Activated CD4-positive, alpha-beta T cell treated with anti-CD3 and anti-CD28 coated beads, Interleukin-2, amount 10 ng/mL, durations not matched to agents 7 days and 5 days (primary cell): ENCODE data around the gene ZNF700. TPM values are rescaled to one million over a fixed set of nuclear protein-coding genes. Genes with fewer than 3 reads are reported as not detected.
A peak's percentile ranks its signal among the peaks of the same experiment; 100 is the strongest.
"Not testable (repeated sequence)": the region's sequence is repeated elsewhere in the genome, so short reads cannot be mapped to it uniquely, and the experiment has no call there.

Source experiments
- CTCF ChIA-PET: fragments of 350-600 bp; sonication (Branson Sonifier 250); formaldehyde crosslinking; loops from one replicate; lab custom pipeline; 2021; ENCODE audit warnings: antibody characterized with exemption; lab: Charles Lee
- POLR2A ChIA-PET: fragments of 350-600 bp; sonication (Branson Sonifier 250); formaldehyde crosslinking; loops from one replicate; lab custom pipeline; 2021; ENCODE audit warnings: antibody characterized with exemption; lab: Charles Lee
- DNase-seq: peaks from one replicate; pipeline ENCODE4 v3.0.0-alpha.2; 2020
- H3K27ac Mint-ChIP-seq: one replicate; pipeline ENCODE4 v1.8.0; 2021; ENCODE audit warnings: mild to moderate bottlenecking, moderate library complexity, mixed read lengths
- H3K27me3 Mint-ChIP-seq: one replicate; pipeline ENCODE4 v1.8.0; 2021; ENCODE audit warnings: mixed read lengths
- H3K36me3 Mint-ChIP-seq: one replicate; pipeline ENCODE4 v1.8.0; 2021; ENCODE audit warnings: low read depth, mixed read lengths
- H3K4me1 Mint-ChIP-seq: one replicate; pipeline ENCODE4 v1.8.0; 2021; ENCODE audit warnings: mixed read lengths
- H3K4me3 Mint-ChIP-seq: one replicate; pipeline ENCODE4 v1.8.0; 2021; ENCODE audit warnings: mild to moderate bottlenecking, moderate library complexity, mixed read lengths
- H3K9me3 Mint-ChIP-seq: one replicate; pipeline ENCODE4 v1.8.0; 2021; ENCODE audit warnings: mixed read lengths
- total RNA-seq, 2 experiments: library from RNA; stranded (reverse); gene quantifications; one replicate each; pipeline ENCODE4 v1.2.3, GENCODE V29; 2021

Gene ZNF700
- total RNA-seq, 2 experiments from 2014 or later = 21.2 to 22.1 TPM

DNA sequence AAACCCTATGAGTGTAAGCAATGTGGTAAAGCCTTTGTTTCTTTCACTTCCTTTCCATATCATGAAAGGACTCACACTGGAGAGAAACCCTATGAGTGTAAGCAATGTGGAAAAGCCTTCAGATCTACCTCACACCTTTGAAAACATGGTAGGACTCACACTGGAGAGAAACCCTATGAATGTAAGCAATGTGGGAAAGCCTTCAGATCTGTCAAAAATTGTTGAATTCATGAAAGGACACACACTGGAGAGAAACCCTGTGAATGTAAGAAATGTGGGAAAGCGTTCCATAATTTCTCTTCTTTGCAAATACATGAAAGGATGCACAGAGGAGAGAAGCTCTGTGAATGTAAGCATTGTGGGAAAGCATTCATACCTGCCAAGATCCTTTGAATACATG is 13.0 kb upstream of the ZNF700 start:
- H3K27me3 Mint-ChIP-seq, H3K4me3 Mint-ChIP-seq, H3K27ac Mint-ChIP-seq, DNase-seq, H3K4me1 Mint-ChIP-seq, CTCF ChIA-PET, POLR2A ChIA-PET: not testable (repeated sequence)
- Mint-ChIP-seq H3K9me3 (peaks cover 38% of the 10 kb centered on the region), H3K36me3 (peaks cover 10% of the 10 kb centered on the region)

DNA sequence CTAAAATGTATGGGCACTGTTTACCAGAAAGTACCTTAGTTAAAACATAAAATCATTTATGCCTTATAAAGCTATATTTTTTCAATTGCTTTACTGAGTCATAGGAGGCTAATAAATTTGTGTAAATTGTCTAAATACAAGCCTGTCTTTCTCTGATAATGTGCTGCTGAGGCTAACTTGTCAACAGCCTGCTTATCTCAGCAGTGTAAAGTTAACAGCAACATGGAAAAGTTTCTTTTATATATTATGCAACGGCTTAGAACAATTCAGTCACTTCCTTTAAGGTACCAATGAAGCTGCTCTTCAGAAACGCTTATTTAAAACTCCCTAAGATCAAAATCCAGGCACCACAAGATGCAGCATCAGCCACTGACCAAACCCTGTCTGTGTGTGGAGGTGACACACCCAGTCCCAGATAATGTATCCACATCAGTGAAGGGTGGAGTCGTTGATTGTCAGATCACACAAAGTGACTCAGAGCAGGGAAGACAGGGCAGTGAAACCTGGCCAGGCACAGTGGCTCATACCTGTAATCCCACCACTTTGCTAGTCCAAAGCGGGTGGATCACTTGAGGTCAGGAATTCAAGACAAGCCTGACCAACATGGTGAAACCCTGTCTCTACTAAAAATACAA is 10.4 kb upstream of the ZNF700 start:
- POLR2A ChIA-PET, H3K4me3 Mint-ChIP-seq, H3K27ac Mint-ChIP-seq, H3K36me3 Mint-ChIP-seq, CTCF ChIA-PET, H3K27me3 Mint-ChIP-seq, DNase-seq, H3K4me1 Mint-ChIP-seq: not testable (repeated sequence)
- H3K9me3 Mint-ChIP-seq = peaks cover 28% of the 10 kb centered on the region

DNA sequence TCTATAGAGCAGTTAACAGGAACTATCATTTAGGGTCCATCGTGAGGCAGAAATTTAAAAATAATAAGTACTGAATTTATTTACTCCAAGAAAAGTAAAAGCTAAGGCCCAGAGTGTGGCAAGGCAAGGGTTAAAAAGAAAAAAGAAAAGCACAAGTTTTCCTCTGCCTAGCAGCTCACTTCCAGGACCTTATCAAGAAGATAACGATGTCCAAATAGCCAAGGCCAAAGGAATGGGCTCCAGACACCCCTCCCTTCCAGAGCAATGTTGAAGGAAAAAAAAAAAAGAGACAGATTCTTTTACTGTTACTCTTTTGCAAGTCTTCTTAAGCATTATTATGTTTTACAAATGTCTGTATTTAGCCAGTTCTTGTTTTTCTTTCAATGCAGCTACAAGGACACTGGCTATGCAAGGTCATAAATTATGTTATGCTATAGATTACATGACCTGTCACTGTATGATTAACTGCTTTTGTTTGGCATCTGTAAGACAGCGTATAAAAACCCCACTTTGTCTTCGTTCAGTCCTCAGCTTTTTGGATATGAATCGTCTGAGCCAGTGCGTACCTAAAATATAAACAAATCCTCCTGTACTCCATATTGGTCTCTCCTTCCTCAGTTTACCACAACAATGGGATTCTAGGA is 2.9 kb upstream of the ZNF700 start:
- Mint-ChIP-seq H3K27ac (no peak overlapping the region), H3K27me3 (no peaks in the 10 kb centered on the region), H3K4me3 (no peak overlapping the region), H3K4me1 (peaks cover 30% of the 10 kb centered on the region), H3K9me3 (peaks cover 14% of the 10 kb centered on the region), H3K36me3 (peaks cover 17% of the 10 kb centered on the region)
- no peak for DNase-seq
- CTCF ChIA-PET = interaction anchor here (0.6 to 3.7 kb wide), 3 partner anchors 15 to 169 kb away, joined by 3 to 42 read pairs (median 4); no protein-coding TSS in a partner anchor
- POLR2A ChIA-PET = no interaction called here

DNA sequence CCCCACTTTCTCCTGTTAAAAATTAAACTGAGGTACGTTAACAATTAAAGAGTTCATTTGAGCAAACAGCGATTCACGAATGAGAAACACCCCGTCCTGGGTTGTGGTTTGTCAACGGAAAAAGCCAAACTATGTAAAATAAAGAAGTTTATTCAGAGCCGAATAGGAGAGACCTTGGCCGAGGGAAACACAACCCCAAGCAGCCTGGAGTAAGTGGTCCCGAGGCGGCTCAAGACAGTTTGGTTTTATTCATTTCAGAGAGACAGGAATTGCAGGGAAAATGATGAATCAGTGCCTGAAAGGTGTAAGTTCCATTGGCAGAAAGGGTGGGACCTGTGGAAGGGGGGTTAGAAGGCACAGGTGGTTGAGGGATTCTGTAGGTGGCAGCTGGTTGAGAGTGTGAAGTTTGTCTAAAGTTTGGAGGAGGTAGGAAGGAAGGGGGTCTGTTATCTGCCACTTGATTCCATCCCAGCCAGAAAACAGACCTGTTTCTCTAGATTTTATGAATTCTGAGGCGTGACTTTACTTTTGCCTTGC is 812 bp downstream of the ZNF700 start:
- Mint-ChIP-seq H3K4me1 (peaks cover 36% of the 10 kb centered on the region), H3K36me3 (peaks cover 42% of the 10 kb centered on the region), H3K4me3 (peak overlapping the region; percentile 97), H3K27ac (peak overlapping the region; percentile 96)
- H3K9me3 Mint-ChIP-seq, DNase-seq, H3K27me3 Mint-ChIP-seq, POLR2A ChIA-PET: not testable (repeated sequence)
- CTCF ChIA-PET = interaction anchor here (1.7 kb wide), 1 partner anchor 128 kb away, joined by 5 read pairs; no protein-coding TSS in a partner anchor

DNA sequence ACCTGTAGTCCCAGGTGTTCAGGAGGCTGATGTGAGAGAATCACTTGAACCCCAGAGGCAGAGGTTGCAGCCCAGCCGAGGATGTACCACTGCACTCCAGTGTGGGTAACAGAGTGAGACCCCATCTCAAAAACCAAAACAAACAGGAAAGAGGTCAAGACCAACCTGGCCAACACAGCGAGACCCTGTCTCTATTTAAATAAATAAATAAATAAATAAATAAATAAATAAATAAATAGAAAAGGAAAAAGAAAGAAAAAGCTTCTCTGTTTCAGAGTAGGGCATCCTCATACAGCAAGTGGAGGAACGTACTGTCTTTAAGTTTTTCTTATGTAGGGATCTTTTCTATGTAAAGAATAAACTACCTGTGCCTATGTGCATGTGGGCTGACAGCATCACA is 2.3 kb downstream of the ZNF700 start:
- no peaks in the 10 kb centered on the region for H3K27me3 Mint-ChIP-seq
- ChIA-PET CTCF (interaction anchor here (0.6 to 1.0 kb wide), 3 partner anchors 9 to 61 kb away, joined by 3 read pairs; no protein-coding TSS in a partner anchor), POLR2A (interaction anchor here (0.7 kb wide), 1 partner anchor 513 kb away, joined by 20 read pairs; no protein-coding TSS in a partner anchor)
- peaks cover 53% of the 10 kb centered on the region for H3K36me3 Mint-ChIP-seq
- no peak for DNase-seq
- no peak overlapping the region for H3K4me3 Mint-ChIP-seq
- peaks cover 40% of the 10 kb centered on the region for H3K4me1 Mint-ChIP-seq
- peaks cover 11% of the 10 kb centered on the region for H3K9me3 Mint-ChIP-seq
- no peak overlapping the region for H3K27ac Mint-ChIP-seq

DNA sequence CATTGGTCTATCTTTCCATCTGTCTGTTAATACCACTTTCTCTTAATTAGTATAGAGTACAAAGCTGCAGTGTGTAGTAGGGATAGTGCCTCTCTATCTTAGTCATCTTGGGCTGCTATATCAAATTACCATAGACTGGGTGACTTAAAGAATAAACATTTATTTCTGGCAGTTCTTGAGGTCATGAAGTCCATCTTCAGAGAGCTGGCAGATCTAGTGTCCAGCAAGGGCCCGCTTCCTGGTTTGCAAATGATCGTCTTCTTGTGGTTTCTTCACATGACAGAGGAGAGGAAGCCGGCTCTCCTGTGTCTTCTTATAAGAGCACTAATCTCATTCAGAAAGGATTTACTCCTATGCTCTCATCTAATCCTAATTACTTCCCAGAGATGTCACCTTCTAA is 6.1 kb downstream of the ZNF700 start:
- ChIA-PET POLR2A (no interaction called here), CTCF (no interaction called here)
- peaks cover 66% of the 10 kb centered on the region for H3K36me3 Mint-ChIP-seq
- peaks cover 20% of the 10 kb centered on the region for H3K4me1 Mint-ChIP-seq
- H3K4me3 Mint-ChIP-seq = no peak overlapping the region
- DNase-seq = no peak
- H3K9me3 Mint-ChIP-seq = peaks cover 20% of the 10 kb centered on the region
- no peak overlapping the region for H3K27ac Mint-ChIP-seq
- no peaks in the 10 kb centered on the region for H3K27me3 Mint-ChIP-seq

DNA sequence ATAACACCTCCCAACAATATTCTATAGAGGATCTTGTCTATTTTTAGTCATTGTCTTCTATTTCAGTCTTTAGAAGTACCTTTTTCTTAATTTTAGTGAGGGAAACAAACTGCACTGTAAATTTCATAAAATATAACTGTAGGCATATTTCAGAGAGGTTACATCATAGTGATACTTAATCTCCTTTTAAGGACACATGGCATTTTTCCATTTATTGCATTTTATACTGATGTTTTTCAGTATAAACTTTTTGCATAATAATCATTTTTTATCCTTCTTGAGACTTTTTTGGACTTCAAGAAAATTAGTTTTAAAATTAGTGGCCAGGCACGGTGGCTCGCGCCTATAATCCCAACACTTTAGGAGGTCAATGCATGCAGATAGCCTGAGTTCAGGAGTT is 6.6 kb downstream of the ZNF700 start:
- H3K4me1 Mint-ChIP-seq = peaks cover 18% of the 10 kb centered on the region
- H3K27ac Mint-ChIP-seq = no peak overlapping the region
- no peak for DNase-seq
- CTCF ChIA-PET = no interaction called here
- H3K9me3 Mint-ChIP-seq = peaks cover 23% of the 10 kb centered on the region
- peaks cover 66% of the 10 kb centered on the region for H3K36me3 Mint-ChIP-seq
- H3K27me3 Mint-ChIP-seq = no peaks in the 10 kb centered on the region
- no peak overlapping the region for H3K4me3 Mint-ChIP-seq
- POLR2A ChIA-PET = no interaction called here

DNA sequence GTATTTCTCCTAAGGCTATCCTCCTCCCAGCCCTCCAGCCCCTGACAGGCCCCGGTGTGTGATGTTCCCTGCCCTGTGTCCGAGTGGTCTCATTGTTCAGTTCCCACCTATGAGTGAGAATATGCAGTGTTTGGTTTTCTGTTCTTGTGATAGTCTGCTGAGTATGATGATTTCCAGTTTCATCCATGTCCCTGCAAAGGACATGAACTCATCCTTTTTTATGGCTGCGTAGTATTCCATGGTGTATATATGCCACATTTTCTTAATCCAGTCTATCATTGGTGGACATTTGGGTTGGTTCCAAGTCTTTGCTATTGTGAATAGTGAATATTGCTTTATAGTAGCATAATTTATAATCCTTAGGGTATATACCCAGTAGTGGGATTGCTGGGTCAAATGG is 10.9 kb downstream of the ZNF700 start:
- DNase-seq, CTCF ChIA-PET, H3K4me3 Mint-ChIP-seq, H3K27ac Mint-ChIP-seq, POLR2A ChIA-PET, H3K4me1 Mint-ChIP-seq, H3K27me3 Mint-ChIP-seq: not testable (repeated sequence)
- Mint-ChIP-seq H3K9me3 (peaks cover 39% of the 10 kb centered on the region), H3K36me3 (peaks cover 73% of the 10 kb centered on the region)

DNA sequence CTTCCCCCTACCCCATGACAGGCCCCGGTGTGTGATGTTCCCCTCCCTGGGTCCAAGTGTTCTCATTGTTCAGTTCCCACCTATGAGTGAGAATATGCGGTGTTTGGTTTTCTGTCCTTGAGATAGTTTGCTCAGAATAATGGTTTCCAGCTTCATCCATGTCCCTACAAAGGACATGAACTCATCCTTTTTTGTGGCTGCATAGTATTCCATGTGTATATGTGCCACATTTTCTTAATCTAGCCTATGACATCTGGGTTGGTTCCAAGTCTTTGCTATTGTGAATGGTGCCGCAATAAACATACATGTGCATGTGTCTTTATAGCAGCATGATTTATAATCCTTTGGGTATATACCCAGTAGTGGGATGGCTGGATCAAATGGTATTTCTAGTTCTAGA is 13.5 kb downstream of the ZNF700 start:
- H3K9me3 Mint-ChIP-seq = peaks cover 55% of the 10 kb centered on the region
- H3K4me1 Mint-ChIP-seq, H3K27ac Mint-ChIP-seq, POLR2A ChIA-PET, H3K27me3 Mint-ChIP-seq, DNase-seq, H3K4me3 Mint-ChIP-seq, CTCF ChIA-PET: not testable (repeated sequence)
- peaks cover 80% of the 10 kb centered on the region for H3K36me3 Mint-ChIP-seq

DNA sequence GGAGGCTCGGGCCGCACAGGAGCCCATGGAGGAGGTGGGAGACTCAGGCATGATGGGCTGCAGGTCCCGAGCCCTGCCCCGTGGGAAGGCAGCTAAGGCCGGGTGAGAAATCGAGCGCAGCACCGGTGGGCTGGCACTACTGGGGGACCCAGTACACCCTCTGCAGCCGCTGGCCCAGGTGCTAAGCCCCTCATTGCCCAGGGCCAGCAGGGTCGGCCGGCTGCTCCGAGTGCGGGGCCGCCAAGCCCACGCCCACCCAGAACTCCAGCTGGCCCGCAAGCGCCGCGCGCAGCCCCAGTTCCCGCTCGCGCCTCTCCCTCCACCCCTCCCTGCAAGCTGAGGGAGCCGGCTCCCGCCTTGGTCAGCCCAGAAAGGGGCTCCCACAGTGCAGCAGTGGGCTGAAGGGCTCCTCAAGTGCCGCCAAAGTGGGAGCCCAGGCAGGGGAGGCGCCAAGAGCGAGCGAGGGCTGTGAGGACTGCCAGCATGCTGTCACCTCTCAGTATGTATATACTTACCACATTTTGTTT is 16.5 kb downstream of the ZNF700 start:
- H3K4me1 Mint-ChIP-seq, POLR2A ChIA-PET, H3K27ac Mint-ChIP-seq, DNase-seq, CTCF ChIA-PET, H3K4me3 Mint-ChIP-seq, H3K27me3 Mint-ChIP-seq: not testable (repeated sequence)
- H3K9me3 Mint-ChIP-seq = peaks cover 67% of the 10 kb centered on the region
- peaks cover 90% of the 10 kb centered on the region for H3K36me3 Mint-ChIP-seq

DNA sequence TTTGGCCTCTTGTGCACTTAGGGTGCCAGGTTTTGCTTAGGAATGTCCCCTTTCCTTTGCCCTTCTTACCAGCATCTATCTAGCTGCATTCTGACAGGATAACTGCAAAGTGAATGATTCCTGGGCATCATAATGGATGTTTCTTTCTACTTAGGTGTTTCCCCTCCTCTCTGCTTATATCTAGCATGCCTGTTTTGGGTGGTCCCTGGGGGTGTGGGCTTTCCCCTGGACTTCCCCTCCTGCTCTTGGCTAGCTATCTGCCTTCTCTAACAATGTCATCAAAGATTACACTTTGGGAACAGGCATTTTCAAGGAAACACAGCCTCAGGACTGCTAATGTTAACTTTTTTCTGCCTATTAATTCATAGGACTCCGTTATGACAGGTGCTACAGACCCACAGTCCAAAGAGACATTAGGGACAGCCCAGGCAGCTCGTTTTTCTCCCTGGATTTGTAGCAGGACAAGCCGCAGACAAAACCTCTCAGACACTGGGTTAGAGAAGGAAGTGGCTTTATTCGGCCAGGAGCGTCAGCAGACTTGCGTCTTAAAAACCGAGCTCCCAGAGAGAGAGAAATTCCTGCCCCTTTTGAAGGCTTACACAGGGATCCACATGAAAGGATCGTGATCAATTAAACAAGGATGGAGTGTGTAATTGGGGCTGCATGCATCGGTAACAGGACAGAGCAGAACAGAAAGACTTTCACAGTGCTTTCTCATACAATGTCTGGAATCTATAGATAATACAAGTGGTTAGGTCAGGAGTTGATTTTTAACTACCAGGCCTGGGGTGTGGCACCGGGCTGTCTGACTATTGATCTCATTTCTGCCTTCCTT is 17.3 kb downstream of the ZNF700 start:
- no peak overlapping the region for H3K27ac Mint-ChIP-seq
- peaks cover 91% of the 10 kb centered on the region for H3K36me3 Mint-ChIP-seq
- ChIA-PET POLR2A (no interaction called here), CTCF (no interaction called here)
- no peak for DNase-seq
- H3K4me3 Mint-ChIP-seq = no peak overlapping the region
- no peaks in the 10 kb centered on the region for H3K27me3 Mint-ChIP-seq
- peaks cover 69% of the 10 kb centered on the region for H3K9me3 Mint-ChIP-seq
- no peaks in the 10 kb centered on the region for H3K4me1 Mint-ChIP-seq

DNA sequence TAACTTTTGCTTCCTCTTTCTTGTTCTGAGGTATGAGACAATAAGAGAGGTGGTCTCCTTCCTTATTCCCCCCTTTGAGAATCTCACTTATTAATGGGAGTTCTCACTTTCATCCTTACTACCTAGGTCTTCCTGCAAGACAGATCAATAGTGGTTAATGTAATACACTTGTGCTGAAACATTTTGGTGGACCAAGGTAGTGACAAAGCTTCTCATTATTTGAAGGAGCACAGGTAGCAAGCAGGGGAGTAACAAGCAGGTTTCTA is 17.9 kb downstream of the ZNF700 start:
- Mint-ChIP-seq H3K4me1 (no peaks in the 10 kb centered on the region), H3K27ac (no peak overlapping the region), H3K4me3 (no peak overlapping the region), H3K9me3 (peaks cover 69% of the 10 kb centered on the region), H3K36me3 (peaks cover 94% of the 10 kb centered on the region), H3K27me3 (no peaks in the 10 kb centered on the region)
- DNase-seq = no peak
- ChIA-PET POLR2A (no interaction called here), CTCF (interaction anchor here (0.6 kb wide), 1 partner anchor 51 kb away, joined by 3 read pairs; no protein-coding TSS in a partner anchor)
